ENCODE measurements around the gene TOLLIP.

The TOLLIP gene

GRCh38 chr11:1305063-1305495 is 4.4 kb downstream of the TOLLIP start:
- Histone ChIP-seq H3K4me3 (ENCODE audit: low read length in 2 of 2) (no peak overlapping the region), H3K27ac (ENCODE audit: low read depth in 2 of 2, low read length in 2 of 2) (no peak overlapping the region), H3K9ac (ENCODE audit: low read depth in 1 of 2, low read length in 2 of 2) (no peak overlapping the region), H3K36me3 (ENCODE audit: control insufficient read depth in 2 of 2, insufficient read depth in 2 of 2, low read length in 2 of 2) (peaks cover 0 to 16% of the 10 kb centered on the region in 2 donors), H3K9me3 (ENCODE audit: control insufficient read depth in 2 of 2, low read length in 2 of 2) (no peaks in the 10 kb centered on the region), H3K27me3 (ENCODE audit: control insufficient read depth in 2 of 2, insufficient read depth in 2 of 2, low read length in 2 of 2) (no peaks in the 10 kb centered on the region), H3K4me1 (ENCODE audit: control insufficient read depth in 2 of 2, insufficient read depth in 2 of 2, low read length in 2 of 2) (peaks cover 38 to 41% of the 10 kb centered on the region in 2 donors)

GRCh38 chr11:1304380-1304779 is 5.1 kb downstream of the TOLLIP start:
- Histone ChIP-seq H3K36me3 (ENCODE audit: control insufficient read depth in 2 of 2, insufficient read depth in 2 of 2, low read length in 2 of 2) (peaks cover 0 to 16% of the 10 kb centered on the region in 2 donors), H3K4me1 (ENCODE audit: control insufficient read depth in 2 of 2, insufficient read depth in 2 of 2, low read length in 2 of 2) (peaks cover 41 to 42% of the 10 kb centered on the region in 2 donors), H3K9me3 (ENCODE audit: control insufficient read depth in 2 of 2, low read length in 2 of 2) (no peaks in the 10 kb centered on the region), H3K27me3 (ENCODE audit: control insufficient read depth in 2 of 2, insufficient read depth in 2 of 2, low read length in 2 of 2) (no peaks in the 10 kb centered on the region), H3K27ac (ENCODE audit: low read depth in 2 of 2, low read length in 2 of 2) (peak overlapping the region in 1 of 2 donors; percentile 39), H3K4me3 (ENCODE audit: low read length in 2 of 2) (no peak overlapping the region), H3K9ac (ENCODE audit: low read depth in 1 of 2, low read length in 2 of 2) (peak overlapping the region in 1 of 2 donors; percentile 38)

- Histone ChIP-seq H3K4me1 (ENCODE audit: control insufficient read depth in 2 of 2, insufficient read depth in 2 of 2, low read length in 2 of 2) (peaks cover 44 to 46% of the 10 kb centered on the region in 2 donors), H3K9ac (ENCODE audit: low read depth in 1 of 2, low read length in 2 of 2) (peak overlapping the region in 1 of 2 donors; percentile 38), H3K27me3 (ENCODE audit: control insufficient read depth in 2 of 2, insufficient read depth in 2 of 2, low read length in 2 of 2) (no peaks in the 10 kb centered on the region), H3K27ac (ENCODE audit: low read depth in 2 of 2, low read length in 2 of 2) (peak overlapping the region in 1 of 2 donors; percentile 39), H3K4me3 (ENCODE audit: low read length in 2 of 2) (no peak overlapping the region), H3K9me3 (ENCODE audit: control insufficient read depth in 2 of 2, low read length in 2 of 2) (no peaks in the 10 kb centered on the region), H3K36me3 (ENCODE audit: control insufficient read depth in 2 of 2, insufficient read depth in 2 of 2, low read length in 2 of 2) (peaks cover 0 to 16% of the 10 kb centered on the region in 2 donors)
Measured at GRCh38 chr11:1303973-1304372, 5.5 kb downstream of the TOLLIP start.

GRCh38 chr11:1303126-1303821 is 6.2 kb downstream of the TOLLIP start:
- Histone ChIP-seq H3K4me1 (ENCODE audit: control insufficient read depth in 2 of 2, insufficient read depth in 2 of 2, low read length in 2 of 2) (peaks cover 45 to 46% of the 10 kb centered on the region in 2 donors), H3K36me3 (ENCODE audit: control insufficient read depth in 2 of 2, insufficient read depth in 2 of 2, low read length in 2 of 2) (peaks cover under 1 to 16% of the 10 kb centered on the region in 2 donors), H3K27me3 (ENCODE audit: control insufficient read depth in 2 of 2, insufficient read depth in 2 of 2, low read length in 2 of 2) (no peaks in the 10 kb centered on the region), H3K9me3 (ENCODE audit: control insufficient read depth in 2 of 2, low read length in 2 of 2) (no peaks in the 10 kb centered on the region), H3K4me3 (ENCODE audit: low read length in 2 of 2) (no peak overlapping the region), H3K27ac (ENCODE audit: low read depth in 2 of 2, low read length in 2 of 2) (no peak overlapping the region), H3K9ac (ENCODE audit: low read depth in 1 of 2, low read length in 2 of 2) (no peak overlapping the region)

- Histone ChIP-seq H3K9me3 (ENCODE audit: control insufficient read depth in 2 of 2, low read length in 2 of 2) (no peaks in the 10 kb centered on the region), H3K9ac (ENCODE audit: low read depth in 1 of 2, low read length in 2 of 2) (no peak overlapping the region), H3K36me3 (ENCODE audit: control insufficient read depth in 2 of 2, insufficient read depth in 2 of 2, low read length in 2 of 2) (peaks cover 6 to 22% of the 10 kb centered on the region in 2 donors), H3K27me3 (ENCODE audit: control insufficient read depth in 2 of 2, insufficient read depth in 2 of 2, low read length in 2 of 2) (no peaks in the 10 kb centered on the region), H3K4me3 (ENCODE audit: low read length in 2 of 2) (no peak overlapping the region), H3K4me1 (ENCODE audit: control insufficient read depth in 2 of 2, insufficient read depth in 2 of 2, low read length in 2 of 2) (peaks cover 45 to 47% of the 10 kb centered on the region in 2 donors), H3K27ac (ENCODE audit: low read depth in 2 of 2, low read length in 2 of 2) (no peak overlapping the region)
Measured at GRCh38 chr11:1302461-1303125, 6.8 kb downstream of the TOLLIP start.

GRCh38 chr11:1302041-1302460 is 7.4 kb downstream of the TOLLIP start:
- Histone ChIP-seq H3K4me3 (ENCODE audit: low read length in 2 of 2) (no peak overlapping the region), H3K27me3 (ENCODE audit: control insufficient read depth in 2 of 2, insufficient read depth in 2 of 2, low read length in 2 of 2) (no peaks in the 10 kb centered on the region), H3K27ac (ENCODE audit: low read depth in 2 of 2, low read length in 2 of 2) (no peak overlapping the region), H3K9me3 (ENCODE audit: control insufficient read depth in 2 of 2, low read length in 2 of 2) (no peaks in the 10 kb centered on the region), H3K36me3 (ENCODE audit: control insufficient read depth in 2 of 2, insufficient read depth in 2 of 2, low read length in 2 of 2) (peaks cover 6 to 17% of the 10 kb centered on the region in 2 donors), H3K9ac (ENCODE audit: low read depth in 1 of 2, low read length in 2 of 2) (no peak overlapping the region), H3K4me1 (ENCODE audit: control insufficient read depth in 2 of 2, insufficient read depth in 2 of 2, low read length in 2 of 2) (peaks cover 45 to 51% of the 10 kb centered on the region in 2 donors)

- H3K36me3 ChIP-seq (ENCODE audit: control insufficient read depth in 2 of 2, insufficient read depth in 2 of 2, low read length in 2 of 2) = peaks cover 6 to 15% of the 10 kb centered on the region in 2 donors
- no peak overlapping the region for H3K4me3 ChIP-seq (ENCODE audit: low read length in 2 of 2)
- H3K9ac ChIP-seq (ENCODE audit: low read depth in 1 of 2, low read length in 2 of 2) = no peak overlapping the region
- no peaks in the 10 kb centered on the region for H3K27me3 ChIP-seq (ENCODE audit: control insufficient read depth in 2 of 2, insufficient read depth in 2 of 2, low read length in 2 of 2)
- H3K9me3 ChIP-seq (ENCODE audit: control insufficient read depth in 2 of 2, low read length in 2 of 2) = no peaks in the 10 kb centered on the region
- H3K27ac ChIP-seq (ENCODE audit: low read depth in 2 of 2, low read length in 2 of 2) = no peak overlapping the region
- peaks cover 42 to 51% of the 10 kb centered on the region in 2 donors for H3K4me1 ChIP-seq (ENCODE audit: control insufficient read depth in 2 of 2, insufficient read depth in 2 of 2, low read length in 2 of 2)
Measured at GRCh38 chr11:1301220-1302000, 8.0 kb downstream of the TOLLIP start.

- Histone ChIP-seq H3K9me3 (ENCODE audit: control insufficient read depth in 2 of 2, low read length in 2 of 2) (no peaks in the 10 kb centered on the region), H3K4me1 (ENCODE audit: control insufficient read depth in 2 of 2, insufficient read depth in 2 of 2, low read length in 2 of 2) (peaks cover 42 to 51% of the 10 kb centered on the region in 2 donors), H3K9ac (ENCODE audit: low read depth in 1 of 2, low read length in 2 of 2) (no peak overlapping the region), H3K27ac (ENCODE audit: low read depth in 2 of 2, low read length in 2 of 2) (no peak overlapping the region), H3K4me3 (ENCODE audit: low read length in 2 of 2) (no peak overlapping the region), H3K36me3 (ENCODE audit: control insufficient read depth in 2 of 2, insufficient read depth in 2 of 2, low read length in 2 of 2) (peaks cover 6 to 13% of the 10 kb centered on the region in 2 donors), H3K27me3 (ENCODE audit: control insufficient read depth in 2 of 2, insufficient read depth in 2 of 2, low read length in 2 of 2) (no peaks in the 10 kb centered on the region)
Measured at GRCh38 chr11:1300569-1301187, 8.8 kb downstream of the TOLLIP start.

- Histone ChIP-seq H3K4me3 (ENCODE audit: low read length in 2 of 2) (no peak overlapping the region), H3K27ac (ENCODE audit: low read depth in 2 of 2, low read length in 2 of 2) (no peak overlapping the region), H3K9ac (ENCODE audit: low read depth in 1 of 2, low read length in 2 of 2) (no peak overlapping the region), H3K27me3 (ENCODE audit: control insufficient read depth in 2 of 2, insufficient read depth in 2 of 2, low read length in 2 of 2) (no peaks in the 10 kb centered on the region), H3K4me1 (ENCODE audit: control insufficient read depth in 2 of 2, insufficient read depth in 2 of 2, low read length in 2 of 2) (peaks cover 41 to 50% of the 10 kb centered on the region in 2 donors), H3K9me3 (ENCODE audit: control insufficient read depth in 2 of 2, low read length in 2 of 2) (no peaks in the 10 kb centered on the region), H3K36me3 (ENCODE audit: control insufficient read depth in 2 of 2, insufficient read depth in 2 of 2, low read length in 2 of 2) (peaks cover 8 to 9% of the 10 kb centered on the region in 2 donors)
Measured at GRCh38 chr11:1300121-1300520, 9.3 kb downstream of the TOLLIP start.

Measured in mucosa of rectum (tissue), 2 donors.